Epithelial cell of proximal tubule (primary cell): ENCODE measurements around the gene SNRNP25. TPM values are rescaled to one million over a fixed set of nuclear protein-coding genes. Genes with fewer than 3 reads are reported as not detected.
"Not testable (repeated sequence)": the region's sequence is repeated elsewhere in the genome, so short reads cannot be mapped to it uniquely, and the experiment has no call there.

Experiments used
- DNase-seq: peaks from one replicate; pipeline ENCODE4 v3.0.0-alpha.2; 2011; ENCODE audit warnings: low read depth
- H3K4me3 ChIP-seq: 2 replicates; pipeline ENCODE4 v1.5.1; 2011; ENCODE audit warnings: low read depth, mild to moderate bottlenecking, low read length
- total RNA-seq: library from RNA; depleted of rRNA; stranded (reverse); fragments of >200 nt; gene quantifications from 2 replicates; pipeline ENCODE4 v1.2.3, GENCODE V29; 2015
- TF ChIP-seq, protein P1 (sequence below): conservative IDR thresholded peaks from 2 replicates; pipeline ENCODE4 v1.5.1; 2012; ENCODE audit warnings: low read depth, mild to moderate bottlenecking, low read length

The SNRNP25 gene
- total RNA-seq, result 53.9 and 78.1 TPM in 2 replicates

DNA sequence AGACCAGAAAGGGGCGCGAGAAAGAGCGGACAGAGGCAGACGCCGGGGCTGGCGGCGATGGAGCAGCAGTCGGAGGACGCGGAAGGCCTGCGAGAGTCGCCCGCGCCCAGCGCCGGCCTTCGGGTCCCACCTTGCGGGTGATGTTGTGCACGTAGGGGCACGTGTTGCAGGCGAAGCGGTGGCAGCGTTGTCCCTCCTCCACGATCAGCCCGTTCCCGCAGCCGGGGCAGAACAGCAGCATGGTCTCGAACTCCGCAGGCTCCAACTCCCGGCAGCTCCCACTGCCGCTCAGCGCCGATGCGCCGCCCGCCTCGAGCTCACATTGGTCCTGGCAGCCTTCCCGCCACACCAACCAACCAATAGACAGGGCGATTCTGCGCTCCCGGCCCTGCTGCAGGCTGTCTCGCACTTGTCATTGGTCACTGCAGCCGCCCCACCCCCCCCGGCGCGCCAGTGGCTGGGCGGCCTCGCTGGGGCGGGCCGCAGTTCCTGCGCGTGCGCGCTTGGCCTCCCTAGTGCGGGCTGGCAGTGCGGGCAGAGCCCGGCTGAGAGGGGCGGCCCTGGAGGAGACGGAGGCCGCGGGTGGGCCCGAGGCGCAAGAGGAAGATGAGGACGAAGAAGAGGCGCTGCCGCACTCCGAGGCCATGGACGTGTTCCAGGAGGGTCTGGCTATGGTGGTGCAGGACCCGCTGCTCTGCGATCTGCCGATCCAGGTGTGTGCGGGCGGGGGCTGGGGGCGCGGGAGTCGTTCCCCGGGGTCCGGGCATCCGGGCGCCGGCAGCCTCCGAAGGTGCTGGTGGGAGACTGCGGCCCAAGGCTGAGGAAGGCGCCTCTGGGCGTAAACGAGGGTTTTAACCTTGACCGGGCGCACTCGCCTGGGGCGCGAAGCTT lies at the start of gene SNRNP25, which contains the start of gene POLR3K:
Gene SNRNP25, plus strand, starts transcription at position 483 of the 891 bp plus-strand sequence. Its CDS starts 189 bp downstream, at position 672.
Gene POLR3K, minus strand, starts transcription at position 263 of the 891 bp plus-strand sequence. Its CDS starts 22 bp downstream, at position 241.
- peak within 1 kb of the TSS; percentile 96 for H3K4me3 ChIP-seq
- TF ChIP-seq, protein P1, sequence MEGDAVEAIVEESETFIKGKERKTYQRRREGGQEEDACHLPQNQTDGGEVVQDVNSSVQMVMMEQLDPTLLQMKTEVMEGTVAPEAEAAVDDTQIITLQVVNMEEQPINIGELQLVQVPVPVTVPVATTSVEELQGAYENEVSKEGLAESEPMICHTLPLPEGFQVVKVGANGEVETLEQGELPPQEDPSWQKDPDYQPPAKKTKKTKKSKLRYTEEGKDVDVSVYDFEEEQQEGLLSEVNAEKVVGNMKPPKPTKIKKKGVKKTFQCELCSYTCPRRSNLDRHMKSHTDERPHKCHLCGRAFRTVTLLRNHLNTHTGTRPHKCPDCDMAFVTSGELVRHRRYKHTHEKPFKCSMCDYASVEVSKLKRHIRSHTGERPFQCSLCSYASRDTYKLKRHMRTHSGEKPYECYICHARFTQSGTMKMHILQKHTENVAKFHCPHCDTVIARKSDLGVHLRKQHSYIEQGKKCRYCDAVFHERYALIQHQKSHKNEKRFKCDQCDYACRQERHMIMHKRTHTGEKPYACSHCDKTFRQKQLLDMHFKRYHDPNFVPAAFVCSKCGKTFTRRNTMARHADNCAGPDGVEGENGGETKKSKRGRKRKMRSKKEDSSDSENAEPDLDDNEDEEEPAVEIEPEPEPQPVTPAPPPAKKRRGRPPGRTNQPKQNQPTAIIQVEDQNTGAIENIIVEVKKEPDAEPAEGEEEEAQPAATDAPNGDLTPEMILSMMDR, result no peak
- DNase-seq, result peak; percentile 48

GRCh38 chr16:9903-10665 lies 43.5 kb upstream of the SNRNP25 start:
- TF ChIP-seq, protein P1, result no peak
- peak overlapping the region; percentile 43 for H3K4me3 ChIP-seq
- no peak for DNase-seq

GRCh38 chr16:10772-11171 lies 42.9 kb upstream of the SNRNP25 start:
- not testable (repeated sequence) for DNase-seq, H3K4me3 ChIP-seq
- TF ChIP-seq, protein P1, result peak; percentile 47

- H3K4me3 ChIP-seq, DNase-seq: not testable (repeated sequence)
Observed at GRCh38 chr16:17062-17765, 36.4 kb upstream of the SNRNP25 start.

DNA sequence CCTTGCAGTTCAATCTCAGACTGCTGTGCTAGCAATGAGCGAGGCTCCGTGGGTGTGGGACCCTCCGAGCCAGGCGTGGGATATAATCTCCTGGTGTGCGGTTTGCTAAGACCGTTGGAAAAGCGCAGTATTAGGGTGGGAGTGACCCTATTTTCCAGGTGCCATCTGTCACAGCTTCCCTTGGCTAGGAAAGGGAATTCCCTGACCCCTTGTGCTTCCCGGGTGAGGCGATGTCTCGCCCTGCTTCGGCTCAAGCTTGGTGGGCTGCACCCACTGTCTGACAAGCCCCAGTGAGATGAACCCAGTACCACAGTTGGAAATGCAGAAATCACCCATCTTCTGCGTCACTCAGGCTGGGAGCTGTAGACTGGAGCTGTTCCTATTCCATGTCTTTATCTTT lies 32.7 kb upstream of the SNRNP25 start:
- not testable (repeated sequence) for DNase-seq, H3K4me3 ChIP-seq

DNA sequence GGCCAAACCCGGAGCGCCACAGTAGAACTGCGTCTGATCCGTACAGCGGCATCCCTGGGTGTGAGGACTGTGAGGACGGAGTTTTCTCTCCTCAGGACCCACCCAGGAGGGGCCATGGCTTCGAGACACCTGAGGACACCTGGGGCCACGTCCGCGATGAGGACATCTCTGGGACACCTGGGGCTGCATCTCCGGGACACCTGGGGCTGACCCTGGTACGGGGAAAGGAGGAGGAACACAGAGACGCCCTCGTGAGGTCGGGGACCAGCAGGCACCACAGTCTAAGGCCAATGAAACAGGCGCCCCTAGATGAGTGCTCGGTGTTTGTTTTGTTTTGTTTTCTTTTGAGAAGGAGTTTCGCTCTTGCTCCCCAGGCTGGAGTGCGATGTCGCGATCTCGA lies 29.5 kb upstream of the SNRNP25 start:
- not testable (repeated sequence) for DNase-seq

GRCh38 chr16:25926-26348 lies 27.7 kb upstream of the SNRNP25 start:
- not testable (repeated sequence) for DNase-seq, H3K4me3 ChIP-seq

More for the DNA sequence above, 29.5 kb upstream of the SNRNP25 start:
- H3K4me3 ChIP-seq, result not testable (repeated sequence)

GRCh38 chr16:30627-31026 lies 23.0 kb upstream of the SNRNP25 start:
- not testable (repeated sequence) for H3K4me3 ChIP-seq, DNase-seq

- DNase-seq, result not testable (repeated sequence)
Observed at GRCh38 chr16:33154-33876, 20.3 kb upstream of the SNRNP25 start.

More at GRCh38 chr16:33154-33876, 20.3 kb upstream of the SNRNP25 start:
- H3K4me3 ChIP-seq, result not testable (repeated sequence)
